Peyer's patch (tissue), 4 donors: ENCODE results near the gene ZNF521. TPM values are rescaled to one million over a fixed set of nuclear protein-coding genes. Genes with fewer than 3 reads are reported as not detected.

ENCODE experiments used
- DNase-seq, 3 donors: peaks; one replicate each; pipeline ENCODE4 v3.0.0-alpha.2; 2017 to 2019
- H3K27ac ChIP-seq, 4 donors: fragments of 200-600 bp; sonication (generic); one replicate each; pipeline ENCODE4 v1.5.1; 2016 to 2019
- H3K27me3 ChIP-seq, 2 donors: fragments of 200-600 bp; sonication (generic); one replicate each; pipeline ENCODE4 v1.5.1; 2019
- H3K36me3 ChIP-seq, 3 donors: fragments of 200-600 bp; sonication (generic); one replicate each; pipeline ENCODE4 v1.5.1; 2016 to 2019
- H3K4me1 ChIP-seq, 4 donors: fragments of 200-600 bp; sonication (generic); one replicate each; pipeline ENCODE4 v1.5.1; 2016 to 2019
- H3K4me3 ChIP-seq, 4 donors: fragments of 200-600 bp; sonication (generic); 1 replicate in 3 of 4; 2 replicates in 1 of 4; pipeline ENCODE4 v1.5.1; 2016 to 2019; ENCODE audit warnings: mild to moderate bottlenecking in 1 of 4
- H3K9me3 ChIP-seq, 4 donors: fragments of 200-600 bp; sonication (generic); one replicate each; pipeline ENCODE4 v1.5.1; 2016 to 2019; ENCODE audit warnings: mild to moderate bottlenecking in 1 of 4
- POLR2A ChIP-seq, 2 donors: fragments of 450-650 bp; IDR thresholded peaks; one replicate each; pipeline ENCODE4 v1.5.1; 2017; ENCODE audit warnings: antibody characterized with exemption in 2 of 2, mild to moderate bottlenecking in 2 of 2, moderate library complexity in 2 of 2
- total RNA-seq, 4 donors: library from RNA; depleted of rRNA; stranded (reverse); fragments of >200 nt; gene quantifications; one replicate each; pipeline ENCODE4 v1.1.0, GENCODE V29; 2016
- TF ChIP-seq, protein P1 (sequence below), 6 experiments: fragments of 450-650 bp in 4 of 6; fragments of 200-600 bp in 2 of 6; sonication (generic) in 1 of 6; IDR thresholded peaks; one replicate each; pipeline ENCODE4 v1.5.1; 2017 to 2019; ENCODE audit warnings: antibody characterized with exemption in 6 of 6, mild to moderate bottlenecking in 3 of 6, moderate library complexity in 1 of 6

ZNF521 gene
- total RNA-seq, 4 donors from 2014 or later, result 4.2 to 25.6 (median 8.6) TPM

DNA sequence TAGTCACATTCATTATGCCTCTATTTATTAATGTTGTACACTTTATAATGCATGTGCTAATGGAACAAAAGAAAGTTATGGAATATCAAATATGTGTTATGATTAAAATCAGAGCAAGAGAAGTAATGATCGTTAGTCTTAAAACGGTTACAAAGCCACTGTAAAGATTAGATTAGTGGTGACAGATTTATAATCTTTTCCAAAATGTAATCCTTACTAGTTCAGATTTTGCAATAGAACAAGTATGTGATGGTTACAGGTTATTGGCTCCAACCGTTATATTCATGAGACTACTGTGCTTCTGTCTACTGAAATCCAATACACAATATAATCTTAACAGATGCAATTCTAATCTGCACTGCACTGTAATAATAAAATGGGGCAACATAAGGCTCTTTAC is 180.6 kb downstream of the ZNF521 start:
- H3K36me3 ChIP-seq, result no peaks in the 10 kb centered on the region
- no peaks in the 10 kb centered on the region for H3K9me3 ChIP-seq
- no peak overlapping the region for H3K27ac ChIP-seq
- no peaks in the 10 kb centered on the region for H3K27me3 ChIP-seq
- no peaks in the 10 kb centered on the region for H3K4me1 ChIP-seq
- no peak for TF ChIP-seq POLR2A (IDR thresholded peaks at IDR 0.05)
- TF ChIP-seq, protein P1, sequence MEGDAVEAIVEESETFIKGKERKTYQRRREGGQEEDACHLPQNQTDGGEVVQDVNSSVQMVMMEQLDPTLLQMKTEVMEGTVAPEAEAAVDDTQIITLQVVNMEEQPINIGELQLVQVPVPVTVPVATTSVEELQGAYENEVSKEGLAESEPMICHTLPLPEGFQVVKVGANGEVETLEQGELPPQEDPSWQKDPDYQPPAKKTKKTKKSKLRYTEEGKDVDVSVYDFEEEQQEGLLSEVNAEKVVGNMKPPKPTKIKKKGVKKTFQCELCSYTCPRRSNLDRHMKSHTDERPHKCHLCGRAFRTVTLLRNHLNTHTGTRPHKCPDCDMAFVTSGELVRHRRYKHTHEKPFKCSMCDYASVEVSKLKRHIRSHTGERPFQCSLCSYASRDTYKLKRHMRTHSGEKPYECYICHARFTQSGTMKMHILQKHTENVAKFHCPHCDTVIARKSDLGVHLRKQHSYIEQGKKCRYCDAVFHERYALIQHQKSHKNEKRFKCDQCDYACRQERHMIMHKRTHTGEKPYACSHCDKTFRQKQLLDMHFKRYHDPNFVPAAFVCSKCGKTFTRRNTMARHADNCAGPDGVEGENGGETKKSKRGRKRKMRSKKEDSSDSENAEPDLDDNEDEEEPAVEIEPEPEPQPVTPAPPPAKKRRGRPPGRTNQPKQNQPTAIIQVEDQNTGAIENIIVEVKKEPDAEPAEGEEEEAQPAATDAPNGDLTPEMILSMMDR (IDR thresholded peaks at IDR 0.05), result no peak
- H3K4me3 ChIP-seq, result no peak overlapping the region
- DNase-seq, result no peak

DNA sequence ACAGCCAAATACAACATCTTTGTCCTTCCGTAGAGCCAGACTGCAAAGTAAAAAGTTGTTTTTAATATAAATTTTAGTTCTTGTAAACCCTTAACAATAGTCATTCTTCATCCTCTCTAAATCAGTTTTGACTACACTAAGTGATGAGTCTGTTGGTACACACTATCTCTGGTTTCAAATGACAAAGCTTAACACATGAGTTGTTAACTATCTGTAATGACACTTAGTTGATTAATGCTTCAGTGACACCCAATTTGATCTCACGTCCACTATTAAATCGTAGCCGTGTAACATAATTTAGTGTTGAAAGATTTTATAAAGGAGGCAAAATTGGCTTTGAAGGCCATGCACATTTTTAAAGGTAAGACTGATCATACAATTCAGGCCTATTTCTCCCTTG is 181.6 kb downstream of the ZNF521 start:
- H3K4me1 ChIP-seq, result no peaks in the 10 kb centered on the region
- DNase-seq, result no peak

DNA sequence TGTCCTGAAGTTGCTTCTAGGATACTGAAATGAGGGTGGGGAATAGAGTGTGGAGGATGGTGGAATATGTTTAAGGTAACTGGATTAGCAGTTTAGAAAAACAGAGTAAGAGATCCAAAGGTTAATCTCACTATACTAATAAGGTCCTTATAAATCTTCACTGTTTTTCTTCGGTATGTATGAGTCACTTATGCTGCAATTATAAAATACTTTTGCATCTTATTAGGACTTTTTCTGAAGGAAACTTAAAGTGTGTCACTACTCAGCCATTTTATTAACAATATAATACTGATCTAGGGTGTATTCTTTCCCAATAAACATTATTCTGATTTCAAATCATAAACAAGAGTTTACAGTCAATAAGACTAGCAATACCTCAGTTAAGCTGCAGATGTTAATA is 182.3 kb downstream of the ZNF521 start:
- Histone ChIP-seq H3K27ac (no peak overlapping the region), H3K36me3 (no peaks in the 10 kb centered on the region), H3K4me3 (no peak overlapping the region), H3K27me3 (no peaks in the 10 kb centered on the region), H3K4me1 (no peaks in the 10 kb centered on the region), H3K9me3 (no peaks in the 10 kb centered on the region)
- no peak for DNase-seq
- TF ChIP-seq, protein P1 (IDR thresholded peaks at IDR 0.05), result no peak
- TF ChIP-seq POLR2A (IDR thresholded peaks at IDR 0.05), result no peak

More for the DNA sequence above, 181.6 kb downstream of the ZNF521 start:
- H3K36me3 ChIP-seq, result no peaks in the 10 kb centered on the region
- H3K4me3 ChIP-seq, result no peak overlapping the region
- H3K27me3 ChIP-seq, result no peaks in the 10 kb centered on the region
- no peak for TF ChIP-seq POLR2A (IDR thresholded peaks at IDR 0.05)
- TF ChIP-seq, protein P1 (IDR thresholded peaks at IDR 0.05), result no peak
- H3K9me3 ChIP-seq, result no peaks in the 10 kb centered on the region
- H3K27ac ChIP-seq, result no peak overlapping the region

DNA sequence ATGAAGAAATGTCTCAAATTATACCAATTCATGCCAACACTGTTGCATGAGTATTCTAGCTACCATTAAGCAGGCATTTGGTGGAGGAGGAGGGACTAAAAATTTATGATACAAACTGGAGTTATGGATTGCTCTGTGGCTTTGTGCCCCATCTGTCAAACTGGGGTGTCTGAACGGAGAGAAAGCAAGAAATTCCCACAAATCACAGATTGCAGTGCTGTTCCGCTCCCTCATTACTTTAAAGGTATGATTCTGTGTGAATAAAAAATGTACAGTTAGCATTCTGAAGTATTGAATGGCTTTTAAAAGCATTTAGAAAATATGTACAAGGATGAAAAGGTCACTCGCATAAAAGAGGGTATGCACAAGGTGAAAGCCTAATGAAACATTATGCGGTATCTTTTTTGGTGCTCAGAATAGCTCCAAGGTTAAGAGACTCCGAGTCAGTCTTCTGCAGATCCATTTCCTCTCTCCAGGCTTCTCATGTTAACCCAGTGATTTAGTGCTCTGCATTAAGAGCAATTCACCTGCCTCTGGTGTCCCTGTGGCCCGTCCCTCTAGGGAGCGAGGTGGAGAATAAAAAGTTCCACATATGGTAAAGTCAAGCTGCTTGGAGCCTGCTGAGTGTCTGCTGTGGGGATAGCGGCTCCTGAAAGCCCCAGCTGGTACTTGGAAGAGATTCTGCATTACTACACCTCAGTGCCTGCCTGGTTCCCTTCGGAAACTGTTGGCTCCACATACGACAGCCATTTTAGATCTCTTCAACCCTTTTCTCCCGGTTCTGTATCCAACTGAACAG is 184.2 kb downstream of the ZNF521 start:
- H3K4me1 ChIP-seq, result no peaks in the 10 kb centered on the region
- H3K27me3 ChIP-seq, result no peaks in the 10 kb centered on the region
- TF ChIP-seq, protein P1 (IDR thresholded peaks at IDR 0.05), result no peak
- no peak for TF ChIP-seq POLR2A (IDR thresholded peaks at IDR 0.05)
- H3K36me3 ChIP-seq, result no peaks in the 10 kb centered on the region
- no peak overlapping the region for H3K27ac ChIP-seq
- no peak for DNase-seq
- no peaks in the 10 kb centered on the region for H3K9me3 ChIP-seq
- H3K4me3 ChIP-seq, result no peak overlapping the region

DNA sequence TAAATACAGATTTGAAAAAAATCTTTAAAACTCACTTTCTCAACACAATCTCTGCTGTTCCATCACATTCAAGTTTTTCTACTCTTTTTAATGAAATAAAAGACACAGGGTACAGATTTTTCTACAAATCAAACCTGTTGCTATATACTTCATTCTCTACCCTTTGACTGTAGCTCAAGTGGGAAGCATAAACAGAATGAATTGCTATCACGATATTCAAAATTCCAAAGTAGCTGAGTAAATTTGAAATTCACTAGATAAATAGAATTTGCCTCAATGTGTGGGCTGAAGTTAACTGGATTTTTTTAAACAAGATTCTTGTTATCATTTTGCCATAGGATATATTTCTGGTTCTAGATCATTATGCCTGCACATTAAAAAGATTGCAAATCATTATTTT is 185.9 kb downstream of the ZNF521 start:
- TF ChIP-seq, protein P1 (IDR thresholded peaks at IDR 0.05), result no peak
- TF ChIP-seq POLR2A (IDR thresholded peaks at IDR 0.05), result no peak
- H3K4me1 ChIP-seq, result no peaks in the 10 kb centered on the region
- no peaks in the 10 kb centered on the region for H3K9me3 ChIP-seq
- DNase-seq, result no peak
- H3K4me3 ChIP-seq, result no peak overlapping the region
- H3K36me3 ChIP-seq, result no peaks in the 10 kb centered on the region
- H3K27ac ChIP-seq, result no peak overlapping the region
- H3K27me3 ChIP-seq, result no peaks in the 10 kb centered on the region
